Endothelial cell (in vitro differentiated cells): ENCODE measurements around the gene AFAP1L2. TPM values are rescaled to one million over a fixed set of nuclear protein-coding genes. Genes with fewer than 3 reads are reported as not detected.

Source experiments
- DNase-seq: peaks from one replicate; pipeline ENCODE4 v3.0.0; 2021; ENCODE audit warnings: low spot score
- H3K27ac Mint-ChIP-seq: one replicate; pipeline ENCODE4 v1.8.0; 2021; ENCODE audit warnings: mixed read lengths, inconsistent platforms; ENCODE audit not compliant: unreplicated experiment
- H3K27me3 Mint-ChIP-seq: one replicate; pipeline ENCODE4 v1.8.0; 2021; ENCODE audit warnings: mild to moderate bottlenecking, moderate library complexity, mixed read lengths, inconsistent platforms; ENCODE audit not compliant: unreplicated experiment
- H3K36me3 Mint-ChIP-seq: one replicate; pipeline ENCODE4 v1.8.0; 2021; ENCODE audit warnings: mild to moderate bottlenecking, low read depth, mixed read lengths, inconsistent platforms; ENCODE audit not compliant: unreplicated experiment
- H3K4me1 Mint-ChIP-seq: one replicate; pipeline ENCODE4 v1.8.0; 2021; ENCODE audit warnings: mild to moderate bottlenecking, mixed read lengths, inconsistent platforms; ENCODE audit not compliant: unreplicated experiment
- H3K4me3 Mint-ChIP-seq: one replicate; pipeline ENCODE4 v1.8.0; 2021; ENCODE audit warnings: mild to moderate bottlenecking, mixed read lengths, inconsistent platforms; ENCODE audit not compliant: unreplicated experiment
- H3K9me3 Mint-ChIP-seq: one replicate; pipeline ENCODE4 v1.8.0; 2021; ENCODE audit warnings: mixed read lengths, inconsistent platforms; ENCODE audit not compliant: unreplicated experiment
- total RNA-seq: library from RNA; stranded (reverse); fragmentation: NEBNext Ultra II Directional; extraction: Animal tissue kit (Norgen Biotek cat#: 25700); gene quantifications from one replicate; pipeline ENCODE4 v1.2.1, GENCODE V29; 2021; ENCODE audit not compliant: unreplicated experiment
- TF ChIP-seq, protein P1 (sequence below): fragments of 200-600 bp; sonication (generic); IDR thresholded peaks from one replicate; pipeline ENCODE4 v1.5.0; 2021; ENCODE audit warnings: antibody characterized with exemption; ENCODE audit not compliant: unreplicated experiment

The AFAP1L2 gene
- total RNA-seq, 1 donor from 2014 or later, result 0.77 TPM

- DNase-seq, result no peak
- H3K4me1 Mint-ChIP-seq, result peaks cover 37% of the 10 kb centered on the region
- TF ChIP-seq, protein P1, sequence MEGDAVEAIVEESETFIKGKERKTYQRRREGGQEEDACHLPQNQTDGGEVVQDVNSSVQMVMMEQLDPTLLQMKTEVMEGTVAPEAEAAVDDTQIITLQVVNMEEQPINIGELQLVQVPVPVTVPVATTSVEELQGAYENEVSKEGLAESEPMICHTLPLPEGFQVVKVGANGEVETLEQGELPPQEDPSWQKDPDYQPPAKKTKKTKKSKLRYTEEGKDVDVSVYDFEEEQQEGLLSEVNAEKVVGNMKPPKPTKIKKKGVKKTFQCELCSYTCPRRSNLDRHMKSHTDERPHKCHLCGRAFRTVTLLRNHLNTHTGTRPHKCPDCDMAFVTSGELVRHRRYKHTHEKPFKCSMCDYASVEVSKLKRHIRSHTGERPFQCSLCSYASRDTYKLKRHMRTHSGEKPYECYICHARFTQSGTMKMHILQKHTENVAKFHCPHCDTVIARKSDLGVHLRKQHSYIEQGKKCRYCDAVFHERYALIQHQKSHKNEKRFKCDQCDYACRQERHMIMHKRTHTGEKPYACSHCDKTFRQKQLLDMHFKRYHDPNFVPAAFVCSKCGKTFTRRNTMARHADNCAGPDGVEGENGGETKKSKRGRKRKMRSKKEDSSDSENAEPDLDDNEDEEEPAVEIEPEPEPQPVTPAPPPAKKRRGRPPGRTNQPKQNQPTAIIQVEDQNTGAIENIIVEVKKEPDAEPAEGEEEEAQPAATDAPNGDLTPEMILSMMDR, result no peak
- H3K9me3 Mint-ChIP-seq, result no peaks in the 10 kb centered on the region
- peaks cover 18% of the 10 kb centered on the region for H3K27me3 Mint-ChIP-seq
- H3K4me3 Mint-ChIP-seq, result no peak overlapping the region
- H3K36me3 Mint-ChIP-seq, result peaks cover 8% of the 10 kb centered on the region
- no peak overlapping the region for H3K27ac Mint-ChIP-seq
Measured at GRCh38 chr10:114250716-114251115, 153.6 kb downstream of the AFAP1L2 start.

DNA sequence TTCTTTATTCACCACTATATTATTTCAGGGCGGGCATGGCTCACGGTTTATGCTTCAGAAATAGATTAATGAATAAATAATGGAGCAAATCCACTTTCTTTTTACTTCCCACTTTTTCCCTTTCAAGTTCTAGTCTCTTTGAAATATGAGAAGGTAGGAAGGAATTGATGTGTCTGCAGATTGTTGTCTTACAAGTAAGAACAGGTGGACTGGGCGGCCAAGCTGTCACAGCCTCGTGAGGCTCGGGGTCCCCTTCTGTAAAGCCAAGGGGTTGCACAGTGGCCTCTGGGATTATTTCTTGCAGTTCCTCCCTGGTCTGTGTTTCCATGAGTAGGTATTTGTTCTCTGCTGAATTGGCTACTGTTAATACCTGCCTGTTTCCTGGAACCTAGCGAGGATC, 154.1 kb downstream of the AFAP1L2 start:
- Mint-ChIP-seq H3K4me3 (no peak overlapping the region), H3K9me3 (no peaks in the 10 kb centered on the region), H3K36me3 (peaks cover 8% of the 10 kb centered on the region), H3K4me1 (peaks cover 42% of the 10 kb centered on the region), H3K27me3 (peaks cover 17% of the 10 kb centered on the region), H3K27ac (peak overlapping the region; percentile 41)
- TF ChIP-seq, protein P1, result no peak
- DNase-seq, result no peak

- Mint-ChIP-seq H3K36me3 (no peaks in the 10 kb centered on the region), H3K9me3 (no peaks in the 10 kb centered on the region), H3K4me3 (no peak overlapping the region), H3K4me1 (peaks cover 54% of the 10 kb centered on the region), H3K27me3 (peaks cover 7% of the 10 kb centered on the region), H3K27ac (no peak overlapping the region)
- DNase-seq, result no peak
- TF ChIP-seq, protein P1, result no peak
Measured at GRCh38 chr10:114246679-114247305, 157.5 kb downstream of the AFAP1L2 start.

DNA sequence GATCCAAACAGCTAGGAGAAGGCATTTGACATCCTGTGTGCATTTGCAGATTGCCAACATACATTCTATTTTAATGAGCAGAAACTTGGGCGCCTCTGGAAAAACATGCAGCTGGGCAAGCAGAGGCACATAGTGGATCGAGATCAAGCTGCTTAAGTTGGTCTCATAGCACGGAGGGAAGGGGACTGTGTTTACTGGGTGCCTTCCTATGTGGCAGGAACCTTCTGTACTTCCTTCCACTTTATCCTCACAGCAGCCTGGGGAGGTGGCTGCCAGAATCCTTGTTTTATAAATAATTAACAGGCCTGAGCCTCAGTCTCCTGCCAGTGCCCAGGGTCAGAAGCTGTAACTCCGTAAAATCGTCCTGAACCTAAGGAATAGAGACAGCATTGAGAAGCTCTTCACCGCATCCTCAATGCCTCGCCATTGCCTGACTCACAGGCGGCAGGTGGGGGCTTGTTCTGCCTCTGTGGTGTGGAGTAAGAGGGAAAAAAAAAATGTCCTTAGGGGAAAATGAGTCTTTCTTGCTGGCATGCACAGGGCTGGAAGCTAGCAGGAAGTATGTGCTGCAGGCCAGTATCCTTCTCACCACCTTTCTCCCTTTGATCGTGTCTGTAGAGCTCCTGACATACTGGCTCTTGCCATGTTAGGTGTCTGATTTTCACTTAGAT, 159.0 kb downstream of the AFAP1L2 start:
- TF ChIP-seq, protein P1, result no peak
- H3K4me3 Mint-ChIP-seq, result no peak overlapping the region
- peaks cover 44% of the 10 kb centered on the region for H3K4me1 Mint-ChIP-seq
- no peak for DNase-seq
- no peaks in the 10 kb centered on the region for H3K36me3 Mint-ChIP-seq
- no peak overlapping the region for H3K27ac Mint-ChIP-seq
- peaks cover 4% of the 10 kb centered on the region for H3K27me3 Mint-ChIP-seq
- H3K9me3 Mint-ChIP-seq, result no peaks in the 10 kb centered on the region

Other genes with a start within 250 kb of the AFAP1L2 start
- 18.5 TPM for gene CCDC186, start 230.3 kb downstream of the AFAP1L2 start, total RNA-seq
- gene TDRD1, start 225.1 kb downstream of the AFAP1L2 start, total RNA-seq, result 0.18 TPM
- 2.4 TPM for gene VWA2, start 165.2 kb downstream of the AFAP1L2 start, total RNA-seq